Smooth muscle cell (in vitro differentiated cells): ENCODE results near the gene TMEM255B. TPM values are rescaled to one million over a fixed set of nuclear protein-coding genes. Genes with fewer than 3 reads are reported as not detected.

Experiments
- DNase-seq: peaks from one replicate; lab custom pipeline; 2025; ENCODE audit not compliant: unreplicated experiment; lab: John Stamatoyannopoulos, UW
- H2AFZ ChIP-seq: fragments of 200-600 bp; sonication (generic); 2 replicates; pipeline ENCODE4 v1.6.0; 2016; ENCODE audit warnings: antibody characterized with exemption, low read depth, mild to moderate bottlenecking
- H3F3A ChIP-seq: fragments of 200-600 bp; sonication (generic); 2 replicates; pipeline ENCODE4 v1.6.0; 2017; ENCODE audit warnings: antibody characterized with exemption, low read depth
- H3K27ac ChIP-seq: fragments of 200-600 bp; sonication (generic); 2 replicates; pipeline ENCODE4 v1.5.1; 2016; ENCODE audit warnings: low read depth, mild to moderate bottlenecking
- H3K27me3 ChIP-seq: fragments of 200-600 bp; sonication (generic); 2 replicates; pipeline ENCODE4 v1.6.1; 2016; ENCODE audit warnings: low read depth, mild to moderate bottlenecking
- H3K36me3 ChIP-seq: fragments of 200-600 bp; sonication (generic); 2 replicates; pipeline ENCODE4 v1.5.1; 2016; ENCODE audit warnings: low read depth
- H3K4me1 ChIP-seq: fragments of 200-600 bp; sonication (generic); 2 replicates; pipeline ENCODE4 v1.5.1; 2016; ENCODE audit warnings: low read depth
- H3K4me2 ChIP-seq: fragments of 200-600 bp; sonication (generic); 2 replicates; pipeline ENCODE4 v1.6.0; 2016; ENCODE audit warnings: mild to moderate bottlenecking
- H3K4me3 ChIP-seq: fragments of 200-600 bp; sonication (generic); 2 replicates; pipeline ENCODE4 v1.5.1; 2016; ENCODE audit warnings: mild to moderate bottlenecking
- H3K79me2 ChIP-seq: fragments of 200-600 bp; sonication (generic); 2 replicates; pipeline ENCODE4 v1.6.0; 2016; ENCODE audit warnings: low read depth, mild to moderate bottlenecking
- H3K9ac ChIP-seq: fragments of 200-600 bp; sonication (generic); 2 replicates; pipeline ENCODE4 v1.6.0; 2016; ENCODE audit warnings: low read depth
- H3K9me3 ChIP-seq: fragments of 200-600 bp; sonication (generic); replicated peaks from 2 replicates; pipeline ENCODE4 v1.5.1; 2016; ENCODE audit warnings: low read depth
- H4K20me1 ChIP-seq: fragments of 200-600 bp; sonication (generic); 2 replicates; pipeline ENCODE4 v1.6.0; 2016; ENCODE audit warnings: low read depth
- CTCF ChIP-seq: fragments of 200-600 bp; sonication (generic); IDR thresholded peaks from 2 replicates; pipeline ENCODE4 v1.5.1; 2017; ENCODE audit warnings: borderline replicate concordance, mild to moderate bottlenecking, antibody characterized with exemption; ENCODE audit not compliant: insufficient read depth, poor library complexity, severe bottlenecking
- WGBS: methylation state at CpG from one replicate; pipeline ENCODE4 v1.1.7; 2016; ENCODE audit warnings: low lambda C conversion rate; 5-methylcytosine and 5-hydroxymethylcytosine counted together
- polyA plus RNA-seq: library from polyadenylated mRNA; unstranded; fragments of >200 nt; fragmentation: Nextera tagmentation; extraction: Ambion mirVana; gene quantifications from 2 replicates; pipeline ENCODE4 v1.2.1, GENCODE V29; 2016
- total RNA-seq: library from RNA; depleted of rRNA; stranded (reverse); fragments of >200 nt; gene quantifications from 2 replicates; pipeline ENCODE4 v1.2.3, GENCODE V29; 2014

The TMEM255B gene
- total and polyA plus RNA-seq, 2 experiments from 2014 or later: 0.22 to 2.1 TPM

- H3K4me3 ChIP-seq: no peak overlapping the region
- H2AFZ ChIP-seq: no peak overlapping the region
- no peak overlapping the region for H3K9ac ChIP-seq
- DNase-seq: no peak
- 93% methylated on average over 20 of the region's 20 CpGs for WGBS
- peaks cover 39% of the 10 kb centered on the region for H3K4me1 ChIP-seq
- H4K20me1 ChIP-seq: peaks cover 85% of the 10 kb centered on the region
- H3K79me2 ChIP-seq: peaks cover 3% of the 10 kb centered on the region
- peaks cover 3% of the 10 kb centered on the region for H3F3A ChIP-seq
- H3K4me2 ChIP-seq: no peak overlapping the region
- TF ChIP-seq CTCF: no peak
- no peak overlapping the region for H3K27ac ChIP-seq
- no peaks in the 10 kb centered on the region for H3K27me3 ChIP-seq
- no peaks in the 10 kb centered on the region for H3K36me3 ChIP-seq
- H3K9me3 ChIP-seq: no peaks in the 10 kb centered on the region
These were observed 98.6 kb downstream of the TMEM255B start for GRCh38 chr13:113857531-113858195.

GRCh38 chr13:113859311-113860050 lies 100.5 kb downstream of the TMEM255B start:
- Histone ChIP-seq H3K79me2 (no peaks in the 10 kb centered on the region), H4K20me1 (peaks cover 74% of the 10 kb centered on the region), H3K4me3 (no peak overlapping the region), H3K9ac (no peak overlapping the region), H3K36me3 (no peaks in the 10 kb centered on the region), H3K4me1 (peaks cover 39% of the 10 kb centered on the region), H3K27ac (no peak overlapping the region), H3K9me3 (no peaks in the 10 kb centered on the region), H3F3A (peaks cover 3% of the 10 kb centered on the region), H3K27me3 (no peaks in the 10 kb centered on the region), H2AFZ (no peak overlapping the region), H3K4me2 (no peak overlapping the region)
- no peak for TF ChIP-seq CTCF
- WGBS: 100% methylated on average over 4 of the region's 4 CpGs
- no peak for DNase-seq

- Histone ChIP-seq H3K27me3 (peaks cover 7% of the 10 kb centered on the region), H2AFZ (no peak overlapping the region), H3K9ac (no peak overlapping the region), H3K4me2 (peak overlapping the region; percentile 26), H3K79me2 (no peaks in the 10 kb centered on the region), H3K4me3 (no peak overlapping the region), H3K4me1 (peaks cover 39% of the 10 kb centered on the region), H3K9me3 (no peaks in the 10 kb centered on the region), H3F3A (peaks cover 3% of the 10 kb centered on the region), H3K36me3 (no peaks in the 10 kb centered on the region), H4K20me1 (peaks cover 67% of the 10 kb centered on the region), H3K27ac (no peak overlapping the region)
- TF ChIP-seq CTCF: no peak
- 58% methylated on average over 12 of the region's 12 CpGs for WGBS
- no peak for DNase-seq
These were observed 101.1 kb downstream of the TMEM255B start for GRCh38 chr13:113860051-113860664.
